ENCODE results near the gene FGD2.

GRCh38 chr6:36976931-36977330 lies 28.5 kb upstream of the FGD2 start:
- TF ChIP-seq CTCF (conservative IDR thresholded peaks at IDR 0.05; ENCODE audit: low read depth in 2 of 2) (no peak), EZH2 (IDR thresholded peaks at IDR 0.05; ENCODE audit: low read depth, unreplicated experiment) (no peak), POLR2AphosphoS5 (IDR thresholded peaks at IDR 0.05; ENCODE audit: low read depth) (no peak), JUNB (IDR thresholded peaks at IDR 0.05; ENCODE audit: unreplicated experiment) (no peak), CREB1 (CRISPR knock-in tag; IDR thresholded peaks at IDR 0.05; ENCODE audit: low read depth) (no peak), EZH2phosphoT487 (IDR thresholded peaks at IDR 0.05; ENCODE audit: unreplicated experiment) (no peak), STAT1 (IDR thresholded peaks at IDR 0.05; ENCODE audit: unreplicated experiment) (no peak), ETS1 (IDR thresholded peaks at IDR 0.05) (no peak), ZNF331 (CRISPR knock-in tag; IDR thresholded peaks at IDR 0.05; ENCODE audit: low read depth) (no peak), NANOG (IDR thresholded peaks at IDR 0.05; ENCODE audit: borderline replicate concordance) (no peak), ZNF114 (CRISPR knock-in tag; IDR thresholded peaks at IDR 0.05) (no peak)
- TF ChIP-seq, protein P1, sequence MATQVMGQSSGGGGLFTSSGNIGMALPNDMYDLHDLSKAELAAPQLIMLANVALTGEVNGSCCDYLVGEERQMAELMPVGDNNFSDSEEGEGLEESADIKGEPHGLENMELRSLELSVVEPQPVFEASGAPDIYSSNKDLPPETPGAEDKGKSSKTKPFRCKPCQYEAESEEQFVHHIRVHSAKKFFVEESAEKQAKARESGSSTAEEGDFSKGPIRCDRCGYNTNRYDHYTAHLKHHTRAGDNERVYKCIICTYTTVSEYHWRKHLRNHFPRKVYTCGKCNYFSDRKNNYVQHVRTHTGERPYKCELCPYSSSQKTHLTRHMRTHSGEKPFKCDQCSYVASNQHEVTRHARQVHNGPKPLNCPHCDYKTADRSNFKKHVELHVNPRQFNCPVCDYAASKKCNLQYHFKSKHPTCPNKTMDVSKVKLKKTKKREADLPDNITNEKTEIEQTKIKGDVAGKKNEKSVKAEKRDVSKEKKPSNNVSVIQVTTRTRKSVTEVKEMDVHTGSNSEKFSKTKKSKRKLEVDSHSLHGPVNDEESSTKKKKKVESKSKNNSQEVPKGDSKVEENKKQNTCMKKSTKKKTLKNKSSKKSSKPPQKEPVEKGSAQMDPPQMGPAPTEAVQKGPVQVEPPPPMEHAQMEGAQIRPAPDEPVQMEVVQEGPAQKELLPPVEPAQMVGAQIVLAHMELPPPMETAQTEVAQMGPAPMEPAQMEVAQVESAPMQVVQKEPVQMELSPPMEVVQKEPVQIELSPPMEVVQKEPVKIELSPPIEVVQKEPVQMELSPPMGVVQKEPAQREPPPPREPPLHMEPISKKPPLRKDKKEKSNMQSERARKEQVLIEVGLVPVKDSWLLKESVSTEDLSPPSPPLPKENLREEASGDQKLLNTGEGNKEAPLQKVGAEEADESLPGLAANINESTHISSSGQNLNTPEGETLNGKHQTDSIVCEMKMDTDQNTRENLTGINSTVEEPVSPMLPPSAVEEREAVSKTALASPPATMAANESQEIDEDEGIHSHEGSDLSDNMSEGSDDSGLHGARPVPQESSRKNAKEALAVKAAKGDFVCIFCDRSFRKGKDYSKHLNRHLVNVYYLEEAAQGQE (IDR thresholded peaks at IDR 0.05; ENCODE audit: unreplicated experiment) = no peak
